Thyroid gland (tissue), 4 donors: Measurements from ENCODE around the gene STK32B.

Experiments
- CTCF ChIP-seq, 6 experiments: fragments of 200-600 bp in 3 of 6; fragments of 450-650 bp in 3 of 6; sonication (generic) in 3 of 6; IDR thresholded peaks; one replicate each; pipeline ENCODE4 v1.5.1; 2016 to 2019; ENCODE audit warnings: antibody characterized with exemption in 6 of 6, mild to moderate bottlenecking in 2 of 6, inconsistent platforms in 1 of 6, moderate library complexity in 1 of 6
- POLR2A ChIP-seq, 2 donors: fragments of 450-650 bp; IDR thresholded peaks; one replicate each; pipeline ENCODE4 v1.6.1; 2017; ENCODE audit warnings: antibody characterized with exemption in 2 of 2, mild to moderate bottlenecking in 2 of 2, moderate library complexity in 1 of 2

- no peak for TF ChIP-seq CTCF (IDR thresholded peaks at IDR 0.05)
- TF ChIP-seq POLR2A (IDR thresholded peaks at IDR 0.05): no peak
Measured at GRCh38 chr4:5052204-5052702, 973 bp downstream of the STK32B start.
